ENCODE data around the gene NTSR1. TPM values are rescaled to one million over a fixed set of nuclear protein-coding genes. Genes with fewer than 3 reads are reported as not detected.

The NTSR1 gene
- total and polyA plus RNA-seq, 2 of the 13 experiments (the other 11 are each of a cell fraction or from before 2014, with no cell fraction given): 0.09 to 0.12 TPM

DNA sequence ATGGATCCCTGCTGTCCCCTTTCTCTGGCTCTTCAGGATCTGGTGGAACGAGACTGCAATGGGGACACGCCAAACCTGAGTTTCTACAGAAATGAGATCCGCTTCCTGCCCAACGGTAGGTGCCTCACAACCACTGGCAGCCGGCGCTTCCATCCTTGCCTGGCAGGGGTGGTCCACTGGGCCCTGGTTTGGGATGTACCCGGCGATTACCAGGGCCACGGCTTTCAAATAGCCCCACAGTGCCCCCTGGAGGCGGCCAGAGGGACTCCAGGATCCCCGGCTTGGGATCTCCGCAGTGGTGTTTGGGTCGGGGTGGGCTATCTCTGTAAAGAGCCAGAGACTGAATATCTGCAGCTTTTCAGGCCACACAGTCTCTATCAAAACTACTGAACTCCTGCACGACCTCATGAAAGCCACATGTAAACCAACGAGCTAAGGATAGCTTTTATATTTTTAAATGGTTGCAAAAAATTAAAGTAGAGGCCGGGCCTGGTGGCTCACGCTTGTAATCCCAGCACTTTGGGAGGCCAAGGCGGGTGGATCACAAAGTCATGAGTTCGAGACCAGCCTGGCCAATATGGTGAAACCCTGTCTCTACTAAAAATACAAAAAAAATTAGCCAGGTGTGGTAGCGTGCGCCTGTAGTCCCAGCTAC lies 99.7 kb downstream of the NTSR1 start (continued):
- TF ChIP-seq, protein P1, sequence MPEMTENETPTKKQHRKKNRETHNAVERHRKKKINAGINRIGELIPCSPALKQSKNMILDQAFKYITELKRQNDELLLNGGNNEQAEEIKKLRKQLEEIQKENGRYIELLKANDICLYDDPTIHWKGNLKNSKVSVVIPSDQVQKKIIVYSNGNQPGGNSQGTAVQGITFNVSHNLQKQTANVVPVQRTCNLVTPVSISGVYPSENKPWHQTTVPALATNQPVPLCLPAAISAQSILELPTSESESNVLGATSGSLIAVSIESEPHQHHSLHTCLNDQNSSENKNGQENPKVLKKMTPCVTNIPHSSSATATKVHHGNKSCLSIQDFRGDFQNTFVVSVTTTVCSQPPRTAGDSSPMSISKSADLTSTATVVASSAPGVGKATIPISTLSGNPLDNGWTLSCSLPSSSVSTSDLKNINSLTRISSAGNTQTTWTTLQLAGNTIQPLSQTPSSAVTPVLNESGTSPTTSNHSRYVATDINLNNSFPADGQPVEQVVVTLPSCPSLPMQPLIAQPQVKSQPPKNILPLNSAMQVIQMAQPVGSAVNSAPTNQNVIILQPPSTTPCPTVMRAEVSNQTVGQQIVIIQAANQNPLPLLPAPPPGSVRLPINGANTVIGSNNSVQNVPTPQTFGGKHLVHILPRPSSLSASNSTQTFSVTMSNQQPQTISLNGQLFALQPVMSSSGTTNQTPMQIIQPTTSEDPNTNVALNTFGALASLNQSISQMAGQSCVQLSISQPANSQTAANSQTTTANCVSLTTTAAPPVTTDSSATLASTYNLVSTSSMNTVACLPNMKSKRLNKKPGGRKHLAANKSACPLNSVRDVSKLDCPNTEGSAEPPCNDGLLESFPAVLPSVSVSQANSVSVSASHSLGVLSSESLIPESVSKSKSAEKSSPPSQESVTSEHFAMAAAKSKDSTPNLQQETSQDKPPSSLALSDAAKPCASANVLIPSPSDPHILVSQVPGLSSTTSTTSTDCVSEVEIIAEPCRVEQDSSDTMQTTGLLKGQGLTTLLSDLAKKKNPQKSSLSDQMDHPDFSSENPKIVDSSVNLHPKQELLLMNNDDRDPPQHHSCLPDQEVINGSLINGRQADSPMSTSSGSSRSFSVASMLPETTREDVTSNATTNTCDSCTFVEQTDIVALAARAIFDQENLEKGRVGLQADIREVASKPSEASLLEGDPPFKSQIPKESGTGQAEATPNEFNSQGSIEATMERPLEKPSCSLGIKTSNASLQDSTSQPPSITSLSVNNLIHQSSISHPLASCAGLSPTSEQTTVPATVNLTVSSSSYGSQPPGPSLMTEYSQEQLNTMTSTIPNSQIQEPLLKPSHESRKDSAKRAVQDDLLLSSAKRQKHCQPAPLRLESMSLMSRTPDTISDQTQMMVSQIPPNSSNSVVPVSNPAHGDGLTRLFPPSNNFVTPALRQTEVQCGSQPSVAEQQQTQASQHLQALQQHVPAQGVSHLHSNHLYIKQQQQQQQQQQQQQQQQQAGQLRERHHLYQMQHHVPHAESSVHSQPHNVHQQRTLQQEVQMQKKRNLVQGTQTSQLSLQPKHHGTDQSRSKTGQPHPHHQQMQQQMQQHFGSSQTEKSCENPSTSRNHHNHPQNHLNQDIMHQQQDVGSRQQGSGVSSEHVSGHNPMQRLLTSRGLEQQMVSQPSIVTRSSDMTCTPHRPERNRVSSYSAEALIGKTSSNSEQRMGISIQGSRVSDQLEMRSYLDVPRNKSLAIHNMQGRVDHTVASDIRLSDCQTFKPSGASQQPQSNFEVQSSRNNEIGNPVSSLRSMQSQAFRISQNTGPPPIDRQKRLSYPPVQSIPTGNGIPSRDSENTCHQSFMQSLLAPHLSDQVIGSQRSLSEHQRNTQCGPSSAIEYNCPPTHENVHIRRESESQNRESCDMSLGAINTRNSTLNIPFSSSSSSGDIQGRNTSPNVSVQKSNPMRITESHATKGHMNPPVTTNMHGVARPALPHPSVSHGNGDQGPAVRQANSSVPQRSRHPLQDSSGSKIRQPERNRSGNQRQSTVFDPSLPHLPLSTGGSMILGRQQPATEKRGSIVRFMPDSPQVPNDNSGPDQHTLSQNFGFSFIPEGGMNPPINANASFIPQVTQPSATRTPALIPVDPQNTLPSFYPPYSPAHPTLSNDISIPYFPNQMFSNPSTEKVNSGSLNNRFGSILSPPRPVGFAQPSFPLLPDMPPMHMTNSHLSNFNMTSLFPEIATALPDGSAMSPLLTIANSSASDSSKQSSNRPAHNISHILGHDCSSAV (CRISPR knock-in tag; IDR thresholded peaks at IDR 0.05; ENCODE audit: borderline replicate concordance): no peak
- TF ChIP-seq, protein P2, sequence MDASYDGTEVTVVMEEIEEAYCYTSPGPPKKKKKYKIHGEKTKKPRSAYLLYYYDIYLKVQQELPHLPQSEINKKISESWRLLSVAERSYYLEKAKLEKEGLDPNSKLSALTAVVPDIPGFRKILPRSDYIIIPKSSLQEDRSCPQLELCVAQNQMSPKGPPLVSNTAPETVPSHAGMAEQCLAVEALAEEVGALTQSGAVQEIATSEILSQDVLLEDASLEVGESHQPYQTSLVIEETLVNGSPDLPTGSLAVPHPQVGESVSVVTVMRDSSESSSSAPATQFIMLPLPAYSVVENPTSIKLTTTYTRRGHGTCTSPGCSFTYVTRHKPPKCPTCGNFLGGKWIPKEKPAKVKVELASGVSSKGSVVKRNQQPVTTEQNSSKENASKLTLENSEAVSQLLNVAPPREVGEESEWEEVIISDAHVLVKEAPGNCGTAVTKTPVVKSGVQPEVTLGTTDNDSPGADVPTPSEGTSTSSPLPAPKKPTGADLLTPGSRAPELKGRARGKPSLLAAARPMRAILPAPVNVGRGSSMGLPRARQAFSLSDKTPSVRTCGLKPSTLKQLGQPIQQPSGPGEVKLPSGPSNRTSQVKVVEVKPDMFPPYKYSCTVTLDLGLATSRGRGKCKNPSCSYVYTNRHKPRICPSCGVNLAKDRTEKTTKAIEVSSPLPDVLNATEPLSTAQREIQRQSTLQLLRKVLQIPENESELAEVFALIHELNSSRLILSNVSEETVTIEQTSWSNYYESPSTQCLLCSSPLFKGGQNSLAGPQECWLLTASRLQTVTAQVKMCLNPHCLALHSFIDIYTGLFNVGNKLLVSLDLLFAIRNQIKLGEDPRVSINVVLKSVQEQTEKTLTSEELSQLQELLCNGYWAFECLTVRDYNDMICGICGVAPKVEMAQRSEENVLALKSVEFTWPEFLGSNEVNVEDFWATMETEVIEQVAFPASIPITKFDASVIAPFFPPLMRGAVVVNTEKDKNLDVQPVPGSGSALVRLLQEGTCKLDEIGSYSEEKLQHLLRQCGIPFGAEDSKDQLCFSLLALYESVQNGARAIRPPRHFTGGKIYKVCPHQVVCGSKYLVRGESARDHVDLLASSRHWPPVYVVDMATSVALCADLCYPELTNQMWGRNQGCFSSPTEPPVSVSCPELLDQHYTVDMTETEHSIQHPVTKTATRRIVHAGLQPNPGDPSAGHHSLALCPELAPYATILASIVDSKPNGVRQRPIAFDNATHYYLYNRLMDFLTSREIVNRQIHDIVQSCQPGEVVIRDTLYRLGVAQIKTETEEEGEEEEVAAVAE (CRISPR knock-in tag; IDR thresholded peaks at IDR 0.05; ENCODE audit: borderline replicate concordance): no peak
- TF ChIP-seq ZFP36L2 (CRISPR knock-in tag; IDR thresholded peaks at IDR 0.05) (no peak), ZNF496 (CRISPR knock-in tag; IDR thresholded peaks at IDR 0.05; ENCODE audit: insufficient replicate concordance) (no peak), MYNN (CRISPR knock-in tag; IDR thresholded peaks at IDR 0.05; ENCODE audit: low read depth) (no peak), CREB1 (IDR thresholded peaks at IDR 0.05) (no peak), CREB1 (CRISPR knock-in tag; IDR thresholded peaks at IDR 0.05) (no peak), EP300 (IDR thresholded peaks at IDR 0.05; ENCODE audit: low read depth in 2 of 2, low read length in 2 of 2) (no peak), EP300 (CRISPR knock-in tag; IDR thresholded peaks at IDR 0.05; ENCODE audit: borderline replicate concordance) (no peak), ZNF567 (CRISPR knock-in tag; IDR thresholded peaks at IDR 0.05; ENCODE audit: borderline replicate concordance) (no peak), NONO (IDR thresholded peaks at IDR 0.05) (no peak), NONO (CRISPR knock-in tag; conservative IDR thresholded peaks at IDR 0.05) (no peak), MBD4 (IDR thresholded peaks at IDR 0.05; ENCODE audit: borderline replicate concordance, low read length) (no peak), SKI (IDR thresholded peaks at IDR 0.05; ENCODE audit: partially characterized antibody) (no peak), GLI4 (CRISPR knock-in tag; IDR thresholded peaks at IDR 0.05; ENCODE audit: borderline replicate concordance) (no peak), ZFP62 (CRISPR knock-in tag; IDR thresholded peaks at IDR 0.05) (no peak)
- TF ChIP-seq, protein P3, sequence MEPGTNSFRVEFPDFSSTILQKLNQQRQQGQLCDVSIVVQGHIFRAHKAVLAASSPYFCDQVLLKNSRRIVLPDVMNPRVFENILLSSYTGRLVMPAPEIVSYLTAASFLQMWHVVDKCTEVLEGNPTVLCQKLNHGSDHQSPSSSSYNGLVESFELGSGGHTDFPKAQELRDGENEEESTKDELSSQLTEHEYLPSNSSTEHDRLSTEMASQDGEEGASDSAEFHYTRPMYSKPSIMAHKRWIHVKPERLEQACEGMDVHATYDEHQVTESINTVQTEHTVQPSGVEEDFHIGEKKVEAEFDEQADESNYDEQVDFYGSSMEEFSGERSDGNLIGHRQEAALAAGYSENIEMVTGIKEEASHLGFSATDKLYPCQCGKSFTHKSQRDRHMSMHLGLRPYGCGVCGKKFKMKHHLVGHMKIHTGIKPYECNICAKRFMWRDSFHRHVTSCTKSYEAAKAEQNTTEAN (CRISPR knock-in tag; conservative IDR thresholded peaks at IDR 0.05): no peak
